SU-DHL-6 (cell line): ENCODE measurements around the gene TCP11L1.

Source experiments
- H2AFZ ChIP-seq: fragments of 200-600 bp; sonication (generic); 2 replicates; pipeline ENCODE4 v1.6.1; 2014; ENCODE audit warnings: low read depth, mild to moderate bottlenecking, moderate library complexity, mixed read lengths, antibody characterized with exemption, low read length; ENCODE audit not compliant: severe bottlenecking
- H3F3A ChIP-seq: fragments of 200-600 bp; shearing (Covaris generic); 2 replicates; pipeline ENCODE4 v1.6.0; 2016; ENCODE audit warnings: antibody characterized with exemption, mild to moderate bottlenecking; ENCODE audit not compliant: insufficient read depth
- H3K27ac ChIP-seq: fragments of 200-600 bp; sonication (generic); 2 replicates; pipeline ENCODE4 v1.5.1; 2016; ENCODE audit warnings: low read depth, mild to moderate bottlenecking, low read length, moderate library complexity, mixed read lengths
- H3K27me3 ChIP-seq: fragments of 200-600 bp; sonication (generic), shearing (Covaris generic); 2 replicates; pipeline ENCODE4 v1.6.0; 2014; ENCODE audit warnings: mild to moderate bottlenecking, low read length
- H3K36me3 ChIP-seq: fragments of 200-600 bp; sonication (generic); 2 replicates; pipeline ENCODE4 v1.6.1; 2014; ENCODE audit warnings: mild to moderate bottlenecking, low read length, mixed read lengths
- H3K4me2 ChIP-seq: fragments of 300-600, 200-600 bp; shearing (Covaris generic), sonication (generic); 2 replicates; pipeline ENCODE4 v1.6.0; 2014; ENCODE audit warnings: low read length, low read depth, mild to moderate bottlenecking; ENCODE audit not compliant: poor library complexity, severe bottlenecking
- H3K4me3 ChIP-seq: fragments of 200-600 bp; sonication (generic); 2 replicates; pipeline ENCODE4 v1.5.1; 2014; ENCODE audit warnings: antibody characterized with exemption, low read length, mild to moderate bottlenecking, mixed read lengths; ENCODE audit not compliant: insufficient read depth, poor library complexity, severe bottlenecking
- H3K79me2 ChIP-seq: fragments of 200-600 bp; sonication (generic); 2 replicates; pipeline ENCODE4 v1.6.1; 2014; ENCODE audit warnings: mild to moderate bottlenecking, low read length, moderate library complexity; ENCODE audit not compliant: insufficient read depth
- H3K9ac ChIP-seq: fragments of 200-600 bp; sonication (generic); 2 replicates; pipeline ENCODE4 v1.7.0; 2014; ENCODE audit warnings: mild to moderate bottlenecking, low read length
- H3K9me2 ChIP-seq: fragments of 200-600 bp; sonication (generic); replicated peaks from 2 replicates; pipeline ENCODE4 v1.6.1; 2014; ENCODE audit warnings: low read length; ENCODE audit not compliant: insufficient read depth
- H3K9me3 ChIP-seq: fragments of 200-600 bp; sonication (generic); 2 replicates; pipeline ENCODE4 v1.6.1; 2014; ENCODE audit warnings: low read length, mixed read lengths; ENCODE audit not compliant: insufficient read depth
- H4K20me1 ChIP-seq: fragments of 200-600 bp; sonication (generic); 2 replicates; pipeline ENCODE4 v1.6.1; 2014; ENCODE audit warnings: low read depth, mild to moderate bottlenecking, antibody characterized with exemption, low read length, moderate library complexity, mixed read lengths
- CTCF ChIP-seq: fragments of 200-600 bp; sonication (generic); IDR thresholded peaks from one replicate; pipeline ENCODE4 v1.5.1; 2017; ENCODE audit warnings: antibody characterized with exemption, mild to moderate bottlenecking, low read length, moderate library complexity; ENCODE audit not compliant: insufficient read depth, poor library complexity, severe bottlenecking
- EZH2phosphoT487 ChIP-seq: fragments of 200-600 bp; sonication (generic), shearing (Covaris generic); conservative IDR thresholded peaks from 2 replicates; pipeline ENCODE4 v1.6.1; 2018; ENCODE audit warnings: mild to moderate bottlenecking, antibody characterized with exemption, low read length, moderate library complexity, mixed read lengths

TCP11L1 gene

GRCh38 chr11:33052231-33052630 is 12.9 kb downstream of the TCP11L1 start:
- no peak overlapping the region for H3K4me3 ChIP-seq
- H3K79me2 ChIP-seq, result no peaks in the 10 kb centered on the region
- H4K20me1 ChIP-seq, result no peaks in the 10 kb centered on the region
- no peaks in the 10 kb centered on the region for H3F3A ChIP-seq
- TF ChIP-seq EZH2phosphoT487 (no peak), CTCF (no peak)
- no peaks in the 10 kb centered on the region for H3K9me2 ChIP-seq
- no peaks in the 10 kb centered on the region for H3K9me3 ChIP-seq
- H3K27ac ChIP-seq, result no peak overlapping the region
- H3K36me3 ChIP-seq, result no peaks in the 10 kb centered on the region
- no peak overlapping the region for H3K4me2 ChIP-seq
- H2AFZ ChIP-seq, result no peak overlapping the region
- no peaks in the 10 kb centered on the region for H3K27me3 ChIP-seq
- H3K9ac ChIP-seq, result no peak overlapping the region

- Histone ChIP-seq H3K4me2 (no peak overlapping the region), H3K79me2 (no peaks in the 10 kb centered on the region), H3K27me3 (no peaks in the 10 kb centered on the region), H3K4me3 (no peak overlapping the region), H3K27ac (no peak overlapping the region), H3K36me3 (no peaks in the 10 kb centered on the region), H3F3A (no peaks in the 10 kb centered on the region), H3K9me3 (no peaks in the 10 kb centered on the region), H2AFZ (no peak overlapping the region), H3K9me2 (no peaks in the 10 kb centered on the region), H4K20me1 (no peaks in the 10 kb centered on the region), H3K9ac (no peak overlapping the region)
- no peak for TF ChIP-seq EZH2phosphoT487
Observed at GRCh38 chr11:33055375-33055774, 16.0 kb downstream of the TCP11L1 start.

GRCh38 chr11:33057284-33057683 is 17.9 kb downstream of the TCP11L1 start:
- Histone ChIP-seq H3K4me2 (no peak overlapping the region), H4K20me1 (no peaks in the 10 kb centered on the region), H3K9me3 (no peaks in the 10 kb centered on the region), H3K27me3 (no peaks in the 10 kb centered on the region), H3K79me2 (no peaks in the 10 kb centered on the region), H3K4me3 (no peak overlapping the region), H3K9ac (no peak overlapping the region), H3K9me2 (no peaks in the 10 kb centered on the region), H3F3A (no peaks in the 10 kb centered on the region), H2AFZ (no peak overlapping the region), H3K36me3 (no peaks in the 10 kb centered on the region), H3K27ac (no peak overlapping the region)
- TF ChIP-seq CTCF (no peak), EZH2phosphoT487 (no peak)

GRCh38 chr11:33059331-33060007 is 20.1 kb downstream of the TCP11L1 start:
- Histone ChIP-seq H3K36me3 (no peaks in the 10 kb centered on the region), H3K9me2 (no peaks in the 10 kb centered on the region), H3K27ac (no peak overlapping the region), H2AFZ (no peak overlapping the region), H3K9ac (no peak overlapping the region), H3K27me3 (no peaks in the 10 kb centered on the region), H3F3A (no peaks in the 10 kb centered on the region), H4K20me1 (no peaks in the 10 kb centered on the region), H3K4me3 (no peak overlapping the region), H3K4me2 (no peak overlapping the region), H3K9me3 (no peaks in the 10 kb centered on the region), H3K79me2 (no peaks in the 10 kb centered on the region)
- TF ChIP-seq CTCF (no peak), EZH2phosphoT487 (no peak)
